Prostate gland (tissue), 2 donors: ENCODE results near the gene OR7C2. TPM values are rescaled to one million over a fixed set of nuclear protein-coding genes. Genes with fewer than 3 reads are reported as not detected.

Source experiments
- DNase-seq: peaks from one replicate; pipeline ENCODE4 v3.0.0-alpha.2; 2019; ENCODE audit warnings: low spot score
- H3K27ac ChIP-seq, 2 donors: fragments of 200-600 bp; sonication (generic); 2 replicates each; pipeline ENCODE4 v1.5.1; 2017 to 2019
- H3K27me3 ChIP-seq: fragments of 200-600 bp; sonication (generic); replicated peaks from 2 replicates; pipeline ENCODE4 v1.5.1; 2019; ENCODE audit not compliant: insufficient read depth
- H3K36me3 ChIP-seq, 2 donors: fragments of 200-600 bp; sonication (generic); 1 replicate in 1 of 2; 2 replicates in 1 of 2; pipeline versions ENCODE4 v1.5.1 to v1.8.1; 2017 to 2019
- H3K4me1 ChIP-seq: fragments of 200-600 bp; sonication (generic); replicated peaks from 2 replicates; pipeline ENCODE4 v1.5.1; 2019
- H3K4me3 ChIP-seq, 2 donors: fragments of 200-600 bp; sonication (generic); 2 replicates each; pipeline ENCODE4 v1.5.1; 2017 to 2019
- H3K9me3 ChIP-seq: fragments of 200-600 bp; sonication (generic); 2 replicates; pipeline ENCODE4 v1.5.1; 2017
- CTCF ChIP-seq, 4 experiments: fragments of 200-600 bp in 2 of 4; fragments of 450-650 bp in 2 of 4; sonication (generic) in 2 of 4; IDR thresholded peaks; 1 replicate in 3 of 4; 2 replicates in 1 of 4; pipeline ENCODE4 v1.5.1; 2016 to 2019; ENCODE audit warnings: antibody characterized with exemption in 4 of 4, mild to moderate bottlenecking in 2 of 4, moderate library complexity in 2 of 4
- POLR2A ChIP-seq: fragments of 450-650 bp; IDR thresholded peaks from one replicate; pipeline ENCODE4 v1.6.1; 2016; ENCODE audit warnings: antibody characterized with exemption, mild to moderate bottlenecking
- POLR2AphosphoS5 ChIP-seq: sonication (generic); formaldehyde crosslinking; IDR thresholded peaks from one replicate; pipeline ENCODE4 v1.6.1; 2017; ENCODE audit warnings: antibody characterized with exemption
- WGBS: methylation state at CpG from one replicate; pipeline ENCODE4 v1.1.5; 2018; 5-methylcytosine and 5-hydroxymethylcytosine counted together
- intact Hi-C: fragments of 100-400 bp; cut with DNase I; formaldehyde crosslinking; loops from one replicate; pipeline ENCODE4 v1.14.2; 2022
- total RNA-seq, 2 donors: library from RNA; depleted of rRNA; stranded (reverse); fragments of >200 nt; gene quantifications; one replicate each; pipeline ENCODE4 v1.1.0, GENCODE V29; 2016

Gene OR7C2
- total RNA-seq, 2 donors from 2014 or later = not detected

- Histone ChIP-seq H3K27ac (no peak overlapping the region), H3K9me3 (no peaks in the 10 kb centered on the region), H3K27me3 (no peaks in the 10 kb centered on the region), H3K4me3 (no peak overlapping the region), H3K36me3 (no peaks in the 10 kb centered on the region), H3K4me1 (no peaks in the 10 kb centered on the region)
- no peak for DNase-seq
- 41% methylated on average over 1 of the region's 1 CpG for WGBS
- TF ChIP-seq POLR2AphosphoS5 = no peak
- no peak for TF ChIP-seq POLR2A
- TF ChIP-seq CTCF (IDR thresholded peaks at IDR 0.05) = no peak
- intact Hi-C loops = no loop called here
Measured at GRCh38 chr19:14959263-14959662, 18.0 kb downstream of the OR7C2 start.

- no peak for DNase-seq
- TF ChIP-seq POLR2AphosphoS5 = no peak
- no peak for TF ChIP-seq POLR2A
- no peak for TF ChIP-seq CTCF (IDR thresholded peaks at IDR 0.05)
- Histone ChIP-seq H3K4me1 (no peaks in the 10 kb centered on the region), H3K27me3 (no peaks in the 10 kb centered on the region), H3K9me3 (no peaks in the 10 kb centered on the region), H3K4me3 (no peak overlapping the region), H3K36me3 (no peaks in the 10 kb centered on the region), H3K27ac (no peak overlapping the region)
- intact Hi-C loops = no loop called here
- WGBS = 95% methylated on average over 24 of the region's 24 CpGs
Measured at GRCh38 chr19:14961956-14962685, 20.8 kb downstream of the OR7C2 start.

DNA sequence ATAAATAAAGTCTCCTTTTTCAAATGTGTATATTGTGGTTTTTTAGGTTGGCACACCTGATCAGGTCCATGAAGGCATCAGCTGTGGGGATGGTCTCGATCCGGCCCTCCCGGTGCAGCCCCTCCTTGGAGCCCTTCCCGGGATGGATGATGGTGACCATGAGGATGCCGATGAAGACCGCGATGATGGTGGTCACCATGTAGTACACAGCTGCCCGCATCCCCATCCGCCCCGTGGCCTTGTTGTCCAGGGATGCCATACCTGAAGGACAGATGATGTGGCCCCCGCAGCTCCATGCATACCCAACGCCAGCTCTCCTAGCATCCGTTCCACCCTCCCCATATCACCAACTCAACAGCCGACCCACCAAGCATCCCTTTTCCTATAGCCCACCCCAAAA is 27.0 kb downstream of the OR7C2 start:
- WGBS = 93% methylated on average over 14 of the region's 14 CpGs
- no peak overlapping the region for H3K4me3 ChIP-seq
- no peak for DNase-seq
- no peaks in the 10 kb centered on the region for H3K4me1 ChIP-seq
- no peaks in the 10 kb centered on the region for H3K9me3 ChIP-seq
- H3K27ac ChIP-seq = no peak overlapping the region
- intact Hi-C loops = no loop called here
- TF ChIP-seq POLR2AphosphoS5 (no peak), POLR2A (no peak), CTCF (IDR thresholded peaks at IDR 0.05) (no peak)
- no peaks in the 10 kb centered on the region for H3K27me3 ChIP-seq
- no peaks in the 10 kb centered on the region for H3K36me3 ChIP-seq

DNA sequence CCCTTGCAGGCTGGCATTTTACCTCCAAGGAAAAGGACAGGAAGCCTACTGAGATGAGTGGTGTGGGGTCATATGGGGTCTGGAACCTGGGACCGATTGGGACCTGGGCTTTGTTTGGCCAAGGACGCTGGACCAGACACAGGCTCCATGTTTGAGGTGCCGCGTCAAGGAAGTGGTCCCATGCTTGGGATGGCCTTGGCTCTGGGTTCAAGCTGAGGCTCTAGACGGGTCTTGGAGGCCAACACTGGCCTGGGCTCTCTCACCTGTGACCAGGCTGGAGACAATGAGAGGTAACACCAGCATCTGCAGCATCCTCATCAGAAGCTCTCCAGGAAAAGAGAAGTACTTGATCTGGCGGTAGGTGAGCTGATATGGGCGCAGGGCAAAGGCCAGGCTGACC is 30.2 kb downstream of the OR7C2 start:
- Histone ChIP-seq H3K27ac (no peak overlapping the region), H3K27me3 (no peaks in the 10 kb centered on the region), H3K4me1 (no peaks in the 10 kb centered on the region), H3K4me3 (no peak overlapping the region), H3K9me3 (no peaks in the 10 kb centered on the region), H3K36me3 (no peaks in the 10 kb centered on the region)
- intact Hi-C loops = no loop called here
- TF ChIP-seq POLR2AphosphoS5 (no peak), CTCF (IDR thresholded peaks at IDR 0.05) (no peak), POLR2A (no peak)
- DNase-seq = no peak
- 95% methylated on average over 7 of the region's 7 CpGs for WGBS

DNA sequence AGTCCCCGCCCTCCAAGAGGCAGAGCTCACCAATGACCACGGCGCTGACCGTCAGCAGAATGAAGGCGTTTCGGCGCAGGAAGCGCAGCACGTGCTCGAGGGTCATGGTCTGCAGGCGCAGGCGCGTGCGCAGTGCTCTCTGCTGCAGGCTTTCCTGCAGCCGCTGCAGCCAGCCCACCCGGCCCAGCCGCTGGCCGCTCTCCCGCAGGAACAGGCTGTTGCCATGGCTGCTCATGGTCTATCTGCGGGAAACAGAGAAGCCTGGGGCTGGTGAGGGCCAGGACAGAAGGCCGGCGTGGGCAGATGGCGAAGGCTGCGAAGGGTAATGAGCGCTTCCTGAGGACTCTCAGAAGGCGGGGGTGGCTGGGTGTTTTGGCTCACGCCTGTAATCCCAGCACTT is 31.4 kb downstream of the OR7C2 start:
- no peaks in the 10 kb centered on the region for H3K9me3 ChIP-seq

More for the DNA sequence above, 31.4 kb downstream of the OR7C2 start:
- Histone ChIP-seq H3K4me1 (no peaks in the 10 kb centered on the region), H3K27me3 (no peaks in the 10 kb centered on the region), H3K27ac (no peak overlapping the region), H3K36me3 (no peaks in the 10 kb centered on the region), H3K4me3 (no peak overlapping the region)
- DNase-seq = no peak
- TF ChIP-seq POLR2AphosphoS5 = no peak
- TF ChIP-seq CTCF (IDR thresholded peaks at IDR 0.05) = no peak
- no peak for TF ChIP-seq POLR2A
- intact Hi-C loops = no loop called here
- WGBS = 81% methylated on average over 27 of the region's 27 CpGs
